ENCODE measurements around the gene AURKA. TPM values are rescaled to one million over a fixed set of nuclear protein-coding genes. Genes with fewer than 3 reads are reported as not detected.

Gene AURKA
- total and polyA plus RNA-seq, 2 of the 8 experiments (the other 6 are each of a cell fraction or from before 2014, with no cell fraction given) = 45.8 to 84.8 TPM

DNA sequence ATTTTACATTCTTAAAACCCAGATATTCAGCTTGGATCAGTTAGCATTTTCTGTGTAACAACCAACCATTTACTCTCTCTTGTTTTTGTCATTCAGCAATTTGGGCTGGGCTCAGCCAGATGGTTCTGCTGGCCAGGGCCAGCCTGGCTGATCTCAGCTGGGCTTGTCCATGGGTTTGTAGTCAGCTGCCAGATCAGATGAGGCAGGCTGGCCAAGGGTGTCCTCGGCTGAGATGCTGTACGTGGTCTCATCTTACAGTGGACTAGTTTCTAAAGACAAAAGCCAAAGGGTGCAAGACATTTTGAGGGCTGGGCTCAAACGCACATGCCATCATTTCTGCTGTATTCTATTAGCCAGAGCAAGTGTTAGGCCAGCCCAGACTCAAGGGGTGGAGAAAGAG lies 49.2 kb downstream of the AURKA start:
- POLR2A ChIA-PET (ENCODE audit: partially characterized antibody) = no interaction called here
- Histone ChIP-seq H3K79me2 (ENCODE audit: control insufficient read depth in 1 of 2, insufficient read depth in 2 of 2, low read length in 2 of 2) (no peaks in the 10 kb centered on the region), H2BK120ac (replicated peaks; ENCODE audit: low read depth, low read length) (no peak overlapping the region), H3K36me3 (ENCODE audit: control insufficient read depth in 2 of 4, insufficient read depth in 4 of 4, low read length in 3 of 4) (no peaks in the 10 kb centered on the region), H3K9me3 (ENCODE audit: insufficient read depth in 2 of 2, low read depth in 1 of 2, low read length in 1 of 2) (0 out of 4 replicates have a peak, but pooled peaks cover 0 to 2% of the 10 kb centered on the region in 2 experiments), H3K27ac (ENCODE audit: low read depth, low read length) (no peak overlapping the region), H3K4me2 (ENCODE audit: insufficient read depth in 1 of 2, low read depth in 2 of 2, low read length in 2 of 2) (no peak overlapping the region), H2BK12ac (ENCODE audit: low read depth, low read length) (no peak overlapping the region), H3K27me3 (replicated peaks in 1 of 4; ENCODE audit: control insufficient read depth in 3 of 4, extremely low read depth in 1 of 4, insufficient read depth in 3 of 4, low read length in 3 of 4) (peaks cover 8 to 35% (median 25%) of the 10 kb centered on the region in 4 experiments), H3K14ac (ENCODE audit: insufficient read length) (no peak overlapping the region), H3K4me1 (replicated peaks in 1 of 4; ENCODE audit: control insufficient read depth in 3 of 4, insufficient read depth in 4 of 4, low read length in 3 of 4) (peaks cover 0 to 2% (median 0%) of the 10 kb centered on the region in 4 experiments; a peak in 2 of 7 replicates), H2BK20ac (ENCODE audit: low read length) (no peak overlapping the region), H4K91ac (replicated peaks; ENCODE audit: insufficient read length, low read length) (no peak overlapping the region), H3K18ac (ENCODE audit: extremely low read depth, low read length) (no peak overlapping the region), H3K23me2 (ENCODE audit: low read depth, low read length) (no peaks in the 10 kb centered on the region), H3K4me3 (ENCODE audit: extremely low read depth in 1 of 4, insufficient read depth in 2 of 4, low read depth in 3 of 4, low read length in 4 of 4) (no peak overlapping the region), H3K79me1 (ENCODE audit: low read depth, low read length) (no peaks in the 10 kb centered on the region), H4K20me1 (replicated peaks in 1 of 2; ENCODE audit: control insufficient read depth in 1 of 2, insufficient read depth in 2 of 2, low read length in 2 of 2) (no peaks in the 10 kb centered on the region), H2BK5ac (ENCODE audit: low read depth, low read length) (no peak overlapping the region), H3K9ac (replicated peaks in 1 of 4; ENCODE audit: extremely low read depth in 1 of 4, low read depth in 3 of 4, low read length in 3 of 4) (no peak overlapping the region), H3K56ac (replicated peaks; ENCODE audit: insufficient read length, low read depth, low read length) (no peak overlapping the region), H4K5ac (ENCODE audit: insufficient read length, low read depth, low read length) (no peak overlapping the region), H3K23ac (ENCODE audit: insufficient read length) (no peak overlapping the region), H4K8ac (ENCODE audit: extremely low read depth, insufficient read depth, low read length) (no peak overlapping the region), H2AFZ (ENCODE audit: low read length) (no peak overlapping the region), H2AK5ac (ENCODE audit: low read depth, low read length) (no peak overlapping the region), H2BK15ac (ENCODE audit: low read length) (no peak overlapping the region), H3K4ac (replicated peaks; ENCODE audit: insufficient read length, low read depth, low read length) (no peak overlapping the region)
- no peak for DNase-seq (ENCODE audit: low read depth in 1 of 2, low spot score in 2 of 2)
- 87% methylated on average over 3 of the region's 3 CpGs; no CpG with 5 or more reads in 1 of the 2 experiments for WGBS, 2 experiments (ENCODE audit: extremely low coverage in 1 of 2, insufficient coverage in 1 of 2, insufficient read length in 1 of 2, insufficient replicate concordance in 2 of 2, low coverage in 1 of 2, low lambda C conversion rate in 2 of 2, missing lambda C conversion rate in 1 of 2)
- no peak for FAIRE-seq
- CTCF ChIA-PET (ENCODE audit: partially characterized antibody) = interaction anchor here (0.7 to 2.3 kb wide), 8 partner anchors 15 to 1402 kb away, joined by 3 to 20 read pairs (median 4); partner anchors contain the start of gene FAM210B
- TF ChIP-seq CBX8 (IDR thresholded peaks at IDR 0.05; ENCODE audit: borderline replicate concordance, low read depth, low read length) (no peak), CBX5 (IDR thresholded peaks at IDR 0.05; ENCODE audit: low read depth, low read length) (no peak), EGR1 (IDR thresholded peaks at IDR 0.05; ENCODE audit: borderline replicate concordance, low read depth, low read length) (no peak), SIRT6 (IDR thresholded peaks at IDR 0.05; ENCODE audit: low read length) (no peak), POLR2AphosphoS5 (IDR thresholded peaks at IDR 0.05; ENCODE audit: low read depth, low read length) (no peak), JUN (IDR thresholded peaks at IDR 0.05; ENCODE audit: low read depth, low read length) (no peak), FOSL1 (IDR thresholded peaks at IDR 0.05; ENCODE audit: insufficient read depth, low read depth, low read length) (no peak), KDM1A (IDR thresholded peaks at IDR 0.05; ENCODE audit: borderline replicate concordance, low read length) (no peak), ASH2L (IDR thresholded peaks at IDR 0.05; ENCODE audit: low read length) (no peak), KDM4A (IDR thresholded peaks at IDR 0.05; ENCODE audit: low read depth, low read length, severe bottlenecking) (no peak), SAP30 (IDR thresholded peaks at IDR 0.05; ENCODE audit: insufficient read depth, insufficient replicate concordance, low read length) (no peak), GABPA (IDR thresholded peaks at IDR 0.05; ENCODE audit: borderline replicate concordance, insufficient read depth, low read length) (no peak), CHD2 (IDR thresholded peaks at IDR 0.05; ENCODE audit: low read length) (no peak), CTBP2 (IDR thresholded peaks at IDR 0.05; ENCODE audit: borderline replicate concordance, insufficient read depth, insufficient read length, low read length) (no peak), TAF1 (IDR thresholded peaks at IDR 0.05; ENCODE audit: low read depth, low read length) (no peak)

Data from H1 (cell line).